NCI-H345 treated with DMSO at 0.1 percent for 48 hours (cell line): ENCODE results near the gene PKIG.
"Not testable (repeated sequence)": the region's sequence is repeated elsewhere in the genome, so short reads cannot be mapped to it uniquely, and the experiment has no call there.

ENCODE experiments used
- DNase-seq: peaks from one replicate; lab custom pipeline; 2025; ENCODE audit not compliant: unreplicated experiment; lab: John Stamatoyannopoulos, UW

Gene PKIG

GRCh38 chr20:44637522-44638372 is 55.4 kb downstream of the PKIG start:
- DNase-seq = no peak

DNA sequence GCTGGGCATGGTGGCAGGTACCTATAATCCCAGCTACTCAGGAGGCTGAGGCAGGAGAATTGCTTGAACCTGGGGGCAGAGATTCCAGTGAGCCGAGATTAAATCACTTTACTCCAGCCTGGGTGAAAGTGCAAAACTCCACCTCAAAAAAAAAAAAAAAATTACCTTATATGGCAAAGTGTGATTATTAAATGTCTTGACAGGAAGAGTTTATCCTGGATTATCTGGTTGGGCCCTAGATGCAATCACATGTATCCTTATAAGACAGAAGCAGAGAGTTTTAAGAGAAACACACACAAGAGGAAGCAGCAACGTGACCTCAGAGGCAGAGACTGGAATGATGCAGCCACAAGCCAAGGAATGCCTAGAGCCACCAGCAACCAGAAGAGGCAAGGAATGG is 58.1 kb downstream of the PKIG start:
- no peak for DNase-seq

DNA sequence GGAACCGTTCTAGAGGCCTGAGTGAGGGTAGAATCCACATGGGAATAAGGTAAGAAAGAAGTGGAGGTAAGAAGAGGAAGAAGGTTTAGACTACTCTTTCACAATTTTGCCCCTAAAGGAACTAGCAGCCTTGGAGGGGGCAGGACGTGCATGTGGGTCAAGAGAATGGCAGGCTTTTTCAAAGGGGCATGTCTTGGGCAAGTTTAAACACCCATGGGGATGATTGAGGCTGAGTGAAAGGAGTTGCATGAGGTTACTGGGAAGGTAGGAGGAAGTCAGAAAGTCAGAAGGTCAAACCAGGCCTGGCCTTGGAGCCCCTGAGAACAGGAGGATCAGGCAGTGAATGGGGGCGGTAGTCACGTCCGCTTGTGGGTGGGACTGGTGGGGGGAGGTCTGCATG is 58.9 kb downstream of the PKIG start:
- DNase-seq = no peak

DNA sequence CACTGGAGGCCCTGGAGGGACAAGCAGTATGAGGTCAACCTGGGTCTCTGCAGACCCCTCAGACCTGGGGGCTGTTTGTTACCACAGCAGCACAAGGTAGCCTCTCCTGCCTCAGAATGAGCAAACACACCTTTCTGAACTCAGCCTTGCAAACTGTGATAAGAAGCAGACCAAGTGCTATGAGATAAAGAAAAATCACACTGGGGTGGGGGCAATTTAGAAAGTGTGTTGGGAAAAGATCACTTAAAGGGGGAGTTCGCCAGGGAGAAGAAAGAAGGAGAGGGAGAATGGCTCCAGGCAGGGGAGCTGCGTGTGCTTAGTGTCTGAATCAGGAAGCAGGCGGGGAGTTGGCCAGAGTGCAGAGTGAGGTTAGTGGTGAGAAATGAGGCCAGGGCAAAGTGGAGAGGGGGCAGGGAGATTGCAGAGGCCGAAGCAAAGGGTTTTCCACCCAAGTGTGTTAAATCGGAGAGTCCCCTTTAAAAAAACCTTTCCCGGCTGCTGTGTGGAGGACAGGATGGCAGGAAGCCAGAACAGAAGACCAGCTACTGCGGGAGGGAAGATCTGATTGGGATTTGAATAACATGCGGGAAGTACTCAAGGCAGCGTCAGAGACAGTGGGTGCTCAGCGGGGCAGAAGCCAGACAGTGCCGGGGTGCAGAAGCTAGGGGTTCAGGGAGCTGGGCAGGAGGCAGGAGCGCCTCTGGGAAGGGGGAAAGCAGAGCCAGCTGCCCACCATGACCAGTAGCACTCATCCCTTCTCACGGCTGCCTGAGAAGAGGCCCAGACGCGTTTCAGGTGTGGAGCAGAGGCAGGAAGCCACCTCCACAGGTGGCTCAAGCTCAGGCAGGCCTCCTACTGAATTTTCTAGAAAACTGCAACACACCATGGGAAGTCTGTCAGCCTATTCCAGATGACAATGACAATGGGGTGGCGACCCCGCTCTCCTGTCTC is 60.1 kb downstream of the PKIG start:
- DNase-seq = peak; percentile 80

DNA sequence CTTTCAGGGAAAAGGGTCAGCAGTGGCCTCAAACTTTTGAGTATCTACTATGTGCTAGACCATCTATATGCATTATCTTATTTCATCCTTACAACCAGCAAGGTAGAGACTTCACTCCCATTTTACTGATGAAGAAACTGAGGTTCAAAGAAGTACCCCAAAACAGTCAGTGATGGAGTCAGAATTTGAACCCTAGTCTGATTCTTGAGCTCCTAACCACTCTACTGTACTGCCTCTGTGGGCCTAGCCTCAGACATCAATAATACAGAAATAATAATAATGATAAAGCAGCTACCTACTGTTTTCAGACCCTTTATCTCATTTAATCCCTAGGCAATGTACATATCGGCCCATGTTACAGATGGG is 60.8 kb downstream of the PKIG start:
- DNase-seq = no peak

DNA sequence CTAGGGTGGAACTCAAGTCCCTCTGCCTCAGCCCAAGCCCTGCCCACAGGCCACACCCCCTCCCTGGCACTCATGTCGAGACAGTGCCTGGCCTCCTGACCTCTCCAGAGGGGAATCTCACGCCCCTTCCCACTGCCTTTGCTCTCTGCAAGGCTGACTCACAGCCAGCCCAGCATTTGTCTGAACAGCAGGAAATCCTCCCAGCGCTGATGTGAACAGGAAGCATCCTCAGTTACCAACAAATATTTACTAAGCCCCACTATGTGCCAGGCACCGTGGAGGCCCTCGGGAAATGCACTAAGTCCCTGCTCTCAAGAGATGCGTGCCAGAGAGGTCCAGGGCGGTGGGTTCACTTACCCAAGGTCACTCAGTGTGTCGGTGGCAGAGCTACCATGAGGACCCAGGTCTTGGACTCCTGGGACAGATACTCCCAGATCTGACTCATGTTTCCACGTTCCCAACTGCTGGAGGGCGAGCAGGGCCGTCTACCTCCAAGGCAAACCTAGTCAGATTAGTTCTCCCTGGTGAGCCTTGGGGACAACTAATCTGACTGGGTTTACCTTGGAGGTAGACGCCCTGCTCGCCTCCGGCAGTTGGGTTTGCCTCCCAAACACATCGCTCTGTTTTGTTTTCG is 61.3 kb downstream of the PKIG start:
- DNase-seq = no peak

GRCh38 chr20:44644230-44644617 is 61.8 kb downstream of the PKIG start:
- DNase-seq = no peak

DNA sequence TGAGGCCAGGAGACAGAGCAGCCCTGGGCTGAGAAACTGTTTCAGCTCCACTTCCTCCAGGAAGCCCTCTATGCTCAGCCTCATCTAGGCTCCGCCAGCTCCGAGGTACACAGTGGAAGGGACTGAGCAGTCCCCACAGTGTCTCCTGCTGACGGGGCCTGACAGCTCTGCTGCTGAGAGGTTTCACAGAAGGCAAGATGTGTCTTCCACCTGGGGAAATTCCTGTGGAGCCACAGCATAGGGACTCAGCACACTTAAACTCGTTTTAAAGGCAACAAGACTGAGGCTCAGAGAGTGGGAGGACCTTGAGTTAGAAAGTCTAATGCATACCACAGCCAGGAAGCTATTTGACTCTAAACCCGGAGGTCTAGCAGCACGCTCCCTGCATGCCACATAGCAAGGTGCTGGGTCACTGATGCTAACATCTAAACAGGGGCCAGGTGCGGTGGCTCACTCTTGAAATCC is 62.3 kb downstream of the PKIG start:
- no peak for DNase-seq

DNA sequence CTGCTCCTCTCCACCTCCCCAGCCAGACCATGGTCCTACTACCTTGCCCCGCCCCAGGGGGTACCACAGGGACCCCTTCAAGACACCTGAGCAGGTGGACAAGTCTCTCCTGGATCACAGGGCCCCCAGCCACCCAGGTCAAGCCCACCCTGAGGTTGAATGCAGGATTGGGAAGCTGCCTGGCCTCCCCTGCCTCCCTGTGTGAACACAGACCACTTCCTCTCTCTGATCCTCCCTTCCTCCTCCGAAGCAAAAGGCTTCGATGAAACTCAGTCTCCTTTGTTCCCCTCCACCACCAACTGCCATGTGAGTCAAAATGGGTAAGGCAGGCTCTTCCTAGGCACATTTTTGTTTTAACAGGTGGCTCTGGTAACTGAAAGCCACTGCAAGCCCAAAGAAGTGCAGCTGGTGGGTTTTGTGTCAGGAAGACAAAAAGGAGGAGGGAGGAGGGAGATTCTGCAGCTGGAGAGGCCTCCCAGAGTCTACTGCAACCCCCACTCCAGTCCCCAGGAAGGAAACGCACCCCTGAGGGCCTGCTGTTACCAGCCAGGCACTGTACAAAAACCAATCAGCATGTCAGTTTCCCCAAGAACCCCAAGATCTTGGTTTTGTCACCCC is 63.8 kb downstream of the PKIG start:
- DNase-seq = peak; percentile 64

- no peak for DNase-seq
Measured at GRCh38 chr20:44646641-44647274, 64.4 kb downstream of the PKIG start.

GRCh38 chr20:44648068-44648467 is 65.7 kb downstream of the PKIG start:
- no peak for DNase-seq

- no peak for DNase-seq
Measured at GRCh38 chr20:44648579-44648978, 66.2 kb downstream of the PKIG start.

DNA sequence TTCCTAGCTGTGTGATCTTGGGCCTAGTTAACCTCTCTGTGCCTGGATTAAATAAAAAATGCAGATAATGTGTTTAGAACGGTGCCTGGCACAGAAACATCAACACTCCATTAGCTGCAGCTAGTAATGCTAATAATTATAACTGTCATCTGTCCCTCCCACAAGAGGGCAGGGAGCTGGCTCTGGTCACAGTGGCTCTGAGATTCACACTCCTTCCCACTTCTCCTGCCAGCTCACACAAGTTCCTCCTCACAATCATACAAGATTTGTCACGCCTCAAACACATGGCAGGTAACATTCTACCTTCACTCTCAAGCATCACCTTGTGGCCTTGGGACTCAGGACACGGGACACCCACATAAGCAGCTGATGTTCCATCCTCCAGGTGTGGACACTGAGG is 66.7 kb downstream of the PKIG start:
- no peak for DNase-seq

- DNase-seq = no peak
Measured at GRCh38 chr20:44649976-44650375, 67.6 kb downstream of the PKIG start.

DNA sequence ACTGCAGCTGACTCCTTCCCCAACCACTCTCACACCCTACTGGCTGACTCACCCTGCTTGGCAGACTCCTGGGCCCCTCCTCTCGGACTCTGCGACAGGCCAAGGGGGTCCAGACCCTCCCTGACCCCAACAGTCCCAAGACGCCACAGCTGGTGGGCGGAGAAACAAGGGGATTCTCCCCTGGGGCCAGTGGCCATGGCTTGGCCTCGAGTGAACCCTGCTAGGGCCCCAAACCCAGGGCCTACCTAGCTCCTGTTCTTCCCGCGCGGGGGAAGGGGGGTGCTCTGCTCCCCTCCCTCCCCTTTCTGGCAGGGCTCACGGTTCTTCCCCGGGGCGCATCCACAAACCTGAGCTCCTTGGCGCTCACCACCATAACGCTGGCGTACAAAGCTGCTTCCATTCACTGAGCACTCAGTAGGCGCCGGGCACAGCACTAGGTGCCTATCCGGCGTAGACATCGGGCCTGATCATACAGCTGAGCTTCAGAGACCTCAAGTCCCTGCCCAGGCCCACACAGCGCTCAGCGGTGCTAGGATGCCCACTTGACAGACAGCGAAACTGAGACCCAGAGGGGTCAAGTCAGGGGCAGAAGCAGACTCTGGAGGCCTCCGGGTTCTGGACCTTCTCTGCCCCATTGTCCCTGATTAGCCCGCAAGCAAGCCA is 68.5 kb downstream of the PKIG start:
- DNase-seq = no peak

DNA sequence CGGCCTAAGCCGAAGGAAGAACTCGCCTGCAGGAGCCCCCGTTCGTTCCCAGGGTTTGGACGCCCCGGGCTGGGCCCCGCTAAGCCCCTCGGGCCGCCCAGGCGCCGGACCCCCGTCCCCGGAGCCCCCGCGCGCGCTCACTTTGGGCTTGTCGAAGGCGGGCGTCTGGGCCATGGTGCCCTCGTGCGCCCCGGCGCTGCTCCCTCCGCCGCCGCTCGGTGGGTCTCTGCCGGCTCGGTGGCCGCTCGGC is 69.0 kb downstream of the PKIG start:
- no peak for DNase-seq

DNA sequence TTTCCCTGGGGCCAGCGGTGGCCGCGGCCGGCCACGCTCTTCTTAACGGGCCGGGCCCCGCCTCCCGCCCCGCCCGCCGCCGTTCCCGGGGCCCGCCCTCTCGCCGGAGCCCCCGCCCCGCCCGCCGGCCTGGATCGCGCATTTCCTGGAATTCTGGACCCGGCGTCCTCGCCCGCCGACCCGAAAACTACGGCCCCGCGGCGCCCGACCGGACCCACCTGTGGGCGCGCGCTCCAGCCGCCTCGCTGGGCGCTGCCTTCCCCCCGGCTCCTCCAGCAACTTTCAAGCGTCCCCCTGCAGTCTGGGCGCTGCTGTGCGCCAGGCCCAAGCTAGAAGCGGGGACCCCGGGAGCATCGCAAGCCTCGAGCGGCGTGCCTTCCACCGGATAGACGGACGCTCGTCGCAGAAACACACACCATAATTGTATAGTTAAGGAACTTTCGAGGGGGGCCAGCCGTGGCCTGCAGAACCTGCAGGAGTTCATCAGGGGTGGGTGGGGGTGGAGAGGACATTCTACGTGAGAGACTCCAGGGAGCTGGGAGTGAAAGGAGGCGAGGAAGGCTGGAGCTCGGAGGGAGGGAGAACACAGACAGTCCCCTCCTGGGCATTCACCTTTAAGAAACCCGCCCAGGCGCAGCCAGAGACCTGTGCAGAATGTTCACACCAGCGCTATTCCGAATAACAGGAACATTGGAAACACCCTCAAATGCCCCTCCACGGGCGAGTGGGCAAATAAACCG is 69.5 kb downstream of the PKIG start, which contains the start of gene ADA:
TSS of gene ADA (minus strand) at position 16 of the 740 bp plus-strand sequence. CDS start 92 bp downstream, outside the sequence.
- peak; percentile 46 for DNase-seq

GRCh38 chr20:44653546-44653945 is 71.2 kb downstream of the PKIG start:
- DNase-seq = no peak

DNA sequence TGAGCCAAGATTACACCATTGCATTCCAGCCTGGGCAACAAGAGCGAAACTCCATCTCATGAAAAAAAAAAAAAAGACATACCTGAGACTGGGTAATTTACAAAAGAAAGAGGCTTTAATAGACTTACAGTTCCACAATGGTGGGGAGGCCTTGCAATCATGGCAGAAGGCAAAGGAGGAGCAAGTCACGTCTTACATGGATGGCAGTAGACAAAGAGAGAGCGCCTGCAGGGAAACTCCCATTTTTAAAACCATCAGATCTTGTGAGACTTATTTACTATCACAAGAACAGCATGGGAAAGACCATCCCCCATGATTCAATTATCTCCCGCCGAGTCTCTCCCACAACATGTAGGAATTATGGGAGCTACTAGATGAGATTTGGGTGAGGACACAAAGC is 71.8 kb downstream of the PKIG start:
- not testable (repeated sequence) for DNase-seq

DNA sequence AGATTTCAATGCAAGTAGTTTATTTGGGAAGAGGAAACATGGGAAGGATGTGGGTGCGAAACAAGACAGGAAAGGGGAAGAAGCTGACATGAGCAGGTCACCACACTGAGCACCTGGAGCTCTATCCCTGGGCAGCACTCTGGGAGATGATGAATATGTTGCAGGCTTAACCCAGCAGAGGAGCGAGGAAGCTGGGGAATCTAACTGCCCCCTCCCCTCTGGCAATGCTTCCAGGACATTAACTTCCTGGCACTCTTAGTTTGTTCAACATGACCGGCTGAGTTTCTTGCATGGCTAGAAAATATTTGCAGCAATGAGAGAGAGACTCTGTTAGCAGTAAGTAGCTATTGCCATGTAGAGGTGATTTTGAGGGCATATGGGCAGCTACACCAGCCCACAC is 74.1 kb downstream of the PKIG start:
- no peak for DNase-seq
